Stimulated activated CD8-positive, alpha-beta memory T cell treated with anti-CD3 and anti-CD28 coated beads, Interleukin-15, amount 100 ng/mL, for 4 hours (primary cell): Measurements from ENCODE around the gene PDS5A.
"Not testable (repeated sequence)": the region's sequence is repeated elsewhere in the genome, so short reads cannot be mapped to it uniquely, and the experiment has no call there.

Experiments
- DNase-seq, 2 donors: peaks; one replicate each; pipeline ENCODE4 v3.0.0-alpha.2; 2020; ENCODE audit warnings: low read depth in 2 of 2

PDS5A gene

GRCh38 chr4:39961311-39961877, 16.3 kb downstream of the PDS5A start:
- no peak for DNase-seq

GRCh38 chr4:39950861-39951481, 26.7 kb downstream of the PDS5A start:
- DNase-seq: no peak

GRCh38 chr4:39947963-39948362, 29.7 kb downstream of the PDS5A start:
- no peak for DNase-seq

- DNase-seq: no peak
Measured at GRCh38 chr4:39947417-39947816, 30.3 kb downstream of the PDS5A start.

- DNase-seq: not testable (repeated sequence)
Measured at GRCh38 chr4:39944245-39944644, 33.5 kb downstream of the PDS5A start.

- no peak for DNase-seq
Measured at GRCh38 chr4:39942507-39942906, 35.2 kb downstream of the PDS5A start.

GRCh38 chr4:39941682-39942217, 36.0 kb downstream of the PDS5A start:
- no peak for DNase-seq

GRCh38 chr4:39937683-39938268, 39.9 kb downstream of the PDS5A start:
- DNase-seq: no peak

GRCh38 chr4:39936565-39937418, 40.9 kb downstream of the PDS5A start:
- no peak for DNase-seq

GRCh38 chr4:39933671-39934590, 43.8 kb downstream of the PDS5A start:
- no peak for DNase-seq

GRCh38 chr4:39932776-39933402, 44.8 kb downstream of the PDS5A start:
- no peak for DNase-seq

GRCh38 chr4:39931441-39931901, 46.2 kb downstream of the PDS5A start:
- no peak for DNase-seq

- no peak for DNase-seq
Measured at GRCh38 chr4:39928538-39928937, 49.2 kb downstream of the PDS5A start.

- no peak for DNase-seq
Measured at GRCh38 chr4:39924014-39924413, 53.7 kb downstream of the PDS5A start.

- DNase-seq: no peak
Measured at GRCh38 chr4:39922399-39922798, 55.3 kb downstream of the PDS5A start.

GRCh38 chr4:39913471-39913870, 64.2 kb downstream of the PDS5A start:
- DNase-seq: no peak

- DNase-seq: no peak
Measured at GRCh38 chr4:39910064-39910463, 67.6 kb downstream of the PDS5A start.

GRCh38 chr4:39908284-39908683, 69.4 kb downstream of the PDS5A start:
- DNase-seq: no peak

- DNase-seq: no peak
Measured at GRCh38 chr4:39905656-39906055, 72.1 kb downstream of the PDS5A start.

GRCh38 chr4:39905019-39905418, 72.7 kb downstream of the PDS5A start:
- DNase-seq: not testable (repeated sequence)

GRCh38 chr4:39900966-39901365, 76.7 kb downstream of the PDS5A start:
- no peak for DNase-seq
